Kidney (tissue), 14 donors: ENCODE data around the gene CDK6. TPM values are rescaled to one million over a fixed set of nuclear protein-coding genes. Genes with fewer than 3 reads are reported as not detected.

ENCODE experiments used
- DNase-seq, 5 donors: peaks; one replicate each; pipeline ENCODE4 v3.0.0-alpha.2; 2013 to 2020
- FAIRE-seq: peaks from 2 replicates; lab custom pipeline; 2012; peaks lifted over from hg19 to GRCh38; lab: Jason Lieb, UNC
- H3K27ac ChIP-seq, 2 donors: one replicate each; pipeline ENCODE4 v1.7.0; 2013; ENCODE audit warnings: low read depth in 2 of 2, low read length in 2 of 2, inconsistent platforms in 1 of 2
- H3K27me3 ChIP-seq: one replicate; pipeline ENCODE4 v1.7.1; 2013; ENCODE audit warnings: low read length, inconsistent platforms; ENCODE audit not compliant: control insufficient read depth, insufficient read depth
- H3K36me3 ChIP-seq, 3 donors: one replicate each; pipeline versions ENCODE4 v1.7.0 to v1.7.1; 2013; ENCODE audit warnings: low read length in 3 of 3, control low read depth in 1 of 3, inconsistent platforms in 1 of 3; ENCODE audit not compliant: insufficient read depth in 3 of 3, control insufficient read depth in 2 of 3
- H3K4me1 ChIP-seq, 3 donors: one replicate each; pipeline versions ENCODE4 v1.7.0 to v1.7.1; 2013; ENCODE audit warnings: low read length in 3 of 3, inconsistent platforms in 1 of 3, low read depth in 1 of 3; ENCODE audit not compliant: control insufficient read depth in 2 of 3, insufficient read depth in 2 of 3
- H3K4me3 ChIP-seq, 3 donors: one replicate each; pipeline versions ENCODE4 v1.7.0 to v1.8.1; 2013; ENCODE audit warnings: low read length in 3 of 3, control low read depth in 1 of 3, inconsistent platforms in 1 of 3
- H3K9ac ChIP-seq, 3 donors: one replicate each; pipeline versions ENCODE4 v1.7.0 to v1.7.1; 2013; ENCODE audit warnings: low read length in 3 of 3, control low read depth in 1 of 3, inconsistent platforms in 1 of 3
- H3K9me3 ChIP-seq, 3 donors: one replicate each; pipeline versions ENCODE4 v1.7.0 to v1.7.1; 2013; ENCODE audit warnings: low read length in 3 of 3, control low read depth in 1 of 3, inconsistent platforms in 1 of 3; ENCODE audit not compliant: control insufficient read depth in 2 of 3, insufficient read depth in 1 of 3
- intact Hi-C: fragments of 100-400 bp; cut with DNase I; formaldehyde crosslinking; loops from one replicate; pipeline ENCODE4 v1.11.1; 2022
- polyA plus RNA-seq: library from polyadenylated mRNA; stranded (reverse); fragments of 350-450 nt; fragmentation: Illumina TruSeq; extraction: RNeasy Lipid Tissue Mini Kit (QIAGEN cat#74804); gene quantifications from one replicate; pipeline ENCODE4 v1.2.3, GENCODE V29; 2014; ENCODE audit warnings: low read depth, low replicate concordance; ENCODE audit not compliant: insufficient read depth
- total RNA-seq: library from RNA; stranded (reverse); fragmentation: NEBNext Ultra II Directional; extraction: Animal tissue kit (Norgen Biotek cat#: 25700); gene quantifications from one replicate; pipeline ENCODE4 v1.2.1, GENCODE V29; 2021
- TF ChIP-seq, protein P1 (sequence below): IDR thresholded peaks from 3 replicates; pipeline ENCODE4 v1.5.1; 2012; ENCODE audit warnings: mild to moderate bottlenecking, moderate library complexity, borderline replicate concordance; ENCODE audit not compliant: insufficient read depth; ENCODE audit errors: extremely low read depth
- donor health status: control.
- donor health status: control.
- donor health status: control.
- donor health status: control.
- donor health status: control.
- donor health status: DM: yes; HTN: yes; CAD: no.
- donor health status: Normal renal cell carcinoma (clear cell type).

CDK6 gene
- total and polyA plus RNA-seq, 2 donors from 2014 or later, result 3.6 to 20.8 TPM

DNA sequence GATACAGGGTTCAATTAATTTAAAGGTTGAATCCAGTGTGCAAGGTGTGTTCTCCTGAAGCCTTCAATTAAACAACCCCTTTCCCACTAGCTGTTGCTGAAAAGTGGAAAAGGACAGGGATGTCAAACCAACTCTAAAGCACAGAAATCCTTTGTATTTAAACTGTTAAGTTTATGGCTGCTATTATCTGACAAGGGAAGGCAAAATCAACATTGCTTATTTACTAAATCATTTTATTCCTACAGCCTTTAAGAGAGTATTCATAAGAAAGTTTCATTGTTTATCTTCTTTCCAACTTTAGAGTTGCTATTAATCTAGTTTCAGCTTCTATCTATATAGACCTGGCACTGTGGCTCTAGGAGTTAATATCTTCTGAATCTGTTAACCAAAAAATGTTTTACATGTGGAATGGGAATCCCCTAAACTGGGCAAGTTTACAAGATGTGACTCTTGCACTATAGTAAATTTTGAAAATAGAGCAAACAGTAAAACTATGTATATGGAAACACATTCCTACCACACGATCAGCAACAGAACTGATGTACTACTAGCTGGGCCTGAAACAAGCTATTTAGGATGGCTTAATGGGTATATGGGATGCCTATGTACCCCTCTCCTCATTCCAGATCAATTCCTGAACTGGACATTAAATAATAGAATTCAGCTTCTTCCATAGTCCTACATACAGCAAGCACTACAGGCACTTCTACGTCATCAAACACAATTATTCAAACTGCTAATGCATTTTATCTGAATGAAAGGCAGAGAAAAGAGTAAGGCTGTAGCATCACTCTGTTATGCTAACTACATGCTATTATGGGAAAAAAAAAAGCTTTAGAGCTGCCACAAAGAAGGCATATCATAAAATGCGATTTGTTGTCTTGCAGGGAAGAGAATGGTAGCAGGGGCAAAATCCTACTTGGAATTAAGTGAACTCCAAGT lies 52.8 kb downstream of the CDK6 start:
- FAIRE-seq (no peak), DNase-seq (no peak)
- Histone ChIP-seq H3K27ac (no peak overlapping the region), H3K4me3 (no peak overlapping the region), H3K36me3 (no peaks in the 10 kb centered on the region), H3K27me3 (no peaks in the 10 kb centered on the region), H3K4me1 (peaks cover 0 to 5% (median 0%) of the 10 kb centered on the region in 3 donors), H3K9ac (no peak overlapping the region), H3K9me3 (peaks cover 0 to 6% (median 0%) of the 10 kb centered on the region in 3 donors)
- TF ChIP-seq, protein P1, sequence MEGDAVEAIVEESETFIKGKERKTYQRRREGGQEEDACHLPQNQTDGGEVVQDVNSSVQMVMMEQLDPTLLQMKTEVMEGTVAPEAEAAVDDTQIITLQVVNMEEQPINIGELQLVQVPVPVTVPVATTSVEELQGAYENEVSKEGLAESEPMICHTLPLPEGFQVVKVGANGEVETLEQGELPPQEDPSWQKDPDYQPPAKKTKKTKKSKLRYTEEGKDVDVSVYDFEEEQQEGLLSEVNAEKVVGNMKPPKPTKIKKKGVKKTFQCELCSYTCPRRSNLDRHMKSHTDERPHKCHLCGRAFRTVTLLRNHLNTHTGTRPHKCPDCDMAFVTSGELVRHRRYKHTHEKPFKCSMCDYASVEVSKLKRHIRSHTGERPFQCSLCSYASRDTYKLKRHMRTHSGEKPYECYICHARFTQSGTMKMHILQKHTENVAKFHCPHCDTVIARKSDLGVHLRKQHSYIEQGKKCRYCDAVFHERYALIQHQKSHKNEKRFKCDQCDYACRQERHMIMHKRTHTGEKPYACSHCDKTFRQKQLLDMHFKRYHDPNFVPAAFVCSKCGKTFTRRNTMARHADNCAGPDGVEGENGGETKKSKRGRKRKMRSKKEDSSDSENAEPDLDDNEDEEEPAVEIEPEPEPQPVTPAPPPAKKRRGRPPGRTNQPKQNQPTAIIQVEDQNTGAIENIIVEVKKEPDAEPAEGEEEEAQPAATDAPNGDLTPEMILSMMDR, result no peak
- intact Hi-C loops, result no loop called here

GRCh38 chr7:92782855-92783254 lies 53.5 kb downstream of the CDK6 start:
- Histone ChIP-seq H3K36me3 (no peaks in the 10 kb centered on the region), H3K27me3 (no peaks in the 10 kb centered on the region), H3K27ac (no peak overlapping the region), H3K4me1 (peaks cover 0 to 5% (median 0%) of the 10 kb centered on the region in 3 donors), H3K9me3 (no peaks in the 10 kb centered on the region), H3K9ac (no peak overlapping the region), H3K4me3 (no peak overlapping the region)
- TF ChIP-seq, protein P1, result no peak
- intact Hi-C loops, result no loop called here
- FAIRE-seq (no peak), DNase-seq (no peak)

GRCh38 chr7:92782236-92782635 lies 54.1 kb downstream of the CDK6 start:
- Histone ChIP-seq H3K4me1 (peaks cover 0 to 5% (median 0%) of the 10 kb centered on the region in 3 donors), H3K27ac (no peak overlapping the region)

More at GRCh38 chr7:92782236-92782635, 54.1 kb downstream of the CDK6 start:
- Histone ChIP-seq H3K4me3 (no peak overlapping the region), H3K36me3 (no peaks in the 10 kb centered on the region), H3K9ac (no peak overlapping the region), H3K9me3 (no peaks in the 10 kb centered on the region), H3K27me3 (no peaks in the 10 kb centered on the region)
- no peak for FAIRE-seq
- TF ChIP-seq, protein P1, result no peak
- no peak for DNase-seq
- intact Hi-C loops, result no loop called here
